HL-60 (cell line): ENCODE results near the gene SLC25A14.
"Not testable (repeated sequence)": the region's sequence is repeated elsewhere in the genome, so short reads cannot be mapped to it uniquely, and the experiment has no call there.

ENCODE experiments used
- DNase-seq, 2 experiments: peaks; one replicate each; pipeline ENCODE4 v3.0.0-alpha.2; 2010 to 2020; ENCODE audit warnings: low read depth in 1 of 2, low spot score in 1 of 2
- H3K27ac ChIP-seq: fragments of 250-450 bp; sonication (Bioruptor Pico); replicated peaks from 2 replicates; pipeline ENCODE4 v1.5.1; 2020; ENCODE audit warnings: mild to moderate bottlenecking, moderate library complexity
- H3K27me3 ChIP-seq: fragments of 250-450 bp; sonication (Bioruptor Pico); 2 replicates; pipeline ENCODE4 v1.5.1; 2021; ENCODE audit warnings: mild to moderate bottlenecking, moderate library complexity; ENCODE audit not compliant: insufficient read depth, poor library complexity, severe bottlenecking
- H3K4me3 ChIP-seq: replicated peaks from 2 replicates; pipeline ENCODE4 v1.5.1; 2011; ENCODE audit warnings: mild to moderate bottlenecking, control low read depth, low read length; ENCODE audit not compliant: insufficient read depth
- CTCF ChIP-seq: IDR thresholded peaks from one replicate; pipeline ENCODE4 v1.5.1; 2011; ENCODE audit warnings: low read length, control low read depth, inconsistent platforms; ENCODE audit not compliant: insufficient read depth
- GABPA ChIP-seq: IDR thresholded peaks from 2 replicates; pipeline ENCODE4 v1.6.1; 2012; ENCODE audit warnings: low read depth
- POLR2AphosphoS5 ChIP-seq: IDR thresholded peaks from 2 replicates; pipeline ENCODE4 v1.6.1; 2012; ENCODE audit warnings: low read depth
- REST ChIP-seq: IDR thresholded peaks from 2 replicates; pipeline ENCODE4 v1.6.1; 2012; ENCODE audit warnings: low read depth; ENCODE audit not compliant: insufficient replicate concordance
- SPI1 ChIP-seq: IDR thresholded peaks from 2 replicates; pipeline ENCODE4 v1.6.1; 2012; ENCODE audit warnings: low read depth, mild to moderate bottlenecking, borderline replicate concordance

The SLC25A14 gene

GRCh38 chrX:130301977-130302376, 37.7 kb upstream of the SLC25A14 start:
- no peak for DNase-seq
- no peak overlapping the region for H3K27ac ChIP-seq
- peaks cover 2% of the 10 kb centered on the region for H3K27me3 ChIP-seq
- TF ChIP-seq POLR2AphosphoS5 (no peak), REST (no peak), SPI1 (no peak), CTCF (no peak), GABPA (no peak)
- no peak overlapping the region for H3K4me3 ChIP-seq

GRCh38 chrX:130304587-130305368, 34.9 kb upstream of the SLC25A14 start:
- Histone ChIP-seq H3K27ac (no peak overlapping the region), H3K4me3 (no peak overlapping the region), H3K27me3 (no peaks in the 10 kb centered on the region)
- TF ChIP-seq CTCF (no peak), SPI1 (no peak), GABPA (no peak), REST (no peak), POLR2AphosphoS5 (no peak)
- no peak for DNase-seq

- not testable (repeated sequence) for DNase-seq, H3K27ac ChIP-seq, H3K27me3 ChIP-seq, H3K4me3 ChIP-seq
These were observed 19.8 kb upstream of the SLC25A14 start for GRCh38 chrX:130319886-130320285.

GRCh38 chrX:130321550-130321949, 18.2 kb upstream of the SLC25A14 start:
- H3K27ac ChIP-seq = no peak overlapping the region
- no peak for DNase-seq
- TF ChIP-seq POLR2AphosphoS5 (no peak), GABPA (no peak), SPI1 (no peak), CTCF (no peak), REST (no peak)
- H3K4me3 ChIP-seq = no peak overlapping the region
- no peaks in the 10 kb centered on the region for H3K27me3 ChIP-seq
